ENCODE results near the gene PNMA6F.
"Not testable (repeated sequence)": the region's sequence is repeated elsewhere in the genome, so short reads cannot be mapped to it uniquely, and the experiment has no call there.

Gene PNMA6F

GRCh38 chrX:153301746-153302145, 19.8 kb downstream of the PNMA6F start:
- no peak for DNase-seq

- no peak for DNase-seq
Measured at GRCh38 chrX:153299855-153300254, 21.7 kb downstream of the PNMA6F start.

GRCh38 chrX:153297376-153297775, 24.2 kb downstream of the PNMA6F start:
- no peak for DNase-seq

GRCh38 chrX:153293485-153294071, 28.0 kb downstream of the PNMA6F start:
- peak; percentile 1 for DNase-seq

- DNase-seq = not testable (repeated sequence)
Measured at GRCh38 chrX:153288807-153289206, 32.8 kb downstream of the PNMA6F start.

- not testable (repeated sequence) for DNase-seq
Measured at GRCh38 chrX:153285678-153286077, 35.9 kb downstream of the PNMA6F start.

GRCh38 chrX:153283982-153284381, 37.6 kb downstream of the PNMA6F start:
- not testable (repeated sequence) for DNase-seq

GRCh38 chrX:153281784-153282183, 39.8 kb downstream of the PNMA6F start:
- not testable (repeated sequence) for DNase-seq

- not testable (repeated sequence) for DNase-seq
Measured at GRCh38 chrX:153279304-153279703, 42.3 kb downstream of the PNMA6F start.

- not testable (repeated sequence) for DNase-seq
Measured at GRCh38 chrX:153276049-153276448, 45.5 kb downstream of the PNMA6F start.

GRCh38 chrX:153275418-153275817, 46.1 kb downstream of the PNMA6F start:
- not testable (repeated sequence) for DNase-seq

- DNase-seq = not testable (repeated sequence)
Measured at GRCh38 chrX:153272584-153272983, 49.0 kb downstream of the PNMA6F start.

GRCh38 chrX:153272070-153272469, 49.5 kb downstream of the PNMA6F start:
- not testable (repeated sequence) for DNase-seq

Measured in CD4-positive, alpha-beta T cell treated with Interleukin-21 for 1 hour (primary cell).